GM12878 (cell line): ENCODE measurements around the gene KLHDC8A. TPM values are rescaled to one million over a fixed set of nuclear protein-coding genes. Genes with fewer than 3 reads are reported as not detected.

Experiments
- ATAC-seq: fragments of 200-7000 bp; cut with Tn5 transposase; 3 replicates; pipeline ENCODE4 v1.9.1; 2020; ENCODE audit warnings: mild to moderate bottlenecking, moderate library complexity
- BruUV-seq: library from RNA; stranded (reverse); fragments of 400-500 nt; replicated peaks from 2 replicates; lab custom pipeline; 2021; lab: Mats Ljungman, UMichigan
- CTCF ChIA-PET: fragments of 300-600 bp; sonication (Branson Sonifier 250); formaldehyde crosslinking; extraction: SDS; loops from one replicate; lab custom pipeline; 2021; ENCODE audit warnings: inconsistent platforms; lab: Yijun Ruan, JAX
- POLR2A ChIA-PET: fragments of 350-600 bp; formaldehyde crosslinking; extraction: SDS; loops from one replicate; lab custom pipeline; 2021; ENCODE audit warnings: inconsistent platforms; lab: Charles Lee
- RAD21 ChIA-PET: fragments of 300-600 bp; sonication (Branson Sonifier 250); formaldehyde crosslinking; loops from one replicate; lab custom pipeline; 2023; ENCODE audit warnings: antibody characterized with exemption; ENCODE audit not compliant: unreplicated experiment; lab: Charles Lee
- SMC1A ChIA-PET: fragments of 300-600 bp; sonication (Branson Sonifier 250); formaldehyde crosslinking; loops from one replicate; lab custom pipeline; 2023; ENCODE audit not compliant: unreplicated experiment, uncharacterized antibody; lab: Charles Lee
- DNase-seq: peaks from one replicate; pipeline ENCODE4 v3.0.0-alpha.2; 2011; ENCODE audit warnings: low read depth, low spot score
- FAIRE-seq: peaks from 3 replicates; lab custom pipeline; 2011; peaks lifted over from hg19 to GRCh38; lab: Jason Lieb, UNC
- H2AFZ ChIP-seq: 2 replicates; pipeline ENCODE4 v1.6.0; 2011; ENCODE audit warnings: low read depth, low read length, control low read depth; ENCODE audit not compliant: control insufficient read depth
- H3K27ac ChIP-seq: 2 replicates; pipeline ENCODE4 v1.5.1; 2011; ENCODE audit warnings: control low read depth; ENCODE audit not compliant: control insufficient read depth, insufficient read depth
- H3K27me3 ChIP-seq, 2 experiments: replicated peaks in 1 of 2; 2 replicates each; pipeline versions ENCODE4 v1.6.0 to v1.6.1; 2011; ENCODE audit warnings: low read length in 1 of 2; ENCODE audit not compliant: control insufficient read depth in 2 of 2, insufficient read depth in 2 of 2
- H3K36me3 ChIP-seq, 2 experiments: 2 replicates each; pipeline ENCODE4 v1.5.1; 2011; ENCODE audit warnings: low read length in 1 of 2; ENCODE audit not compliant: control insufficient read depth in 2 of 2, insufficient read depth in 2 of 2
- H3K4me1 ChIP-seq: 2 replicates; pipeline ENCODE4 v1.6.1; 2011; ENCODE audit warnings: mild to moderate bottlenecking, low read length, moderate library complexity, mixed read lengths; ENCODE audit not compliant: control insufficient read depth, insufficient read depth
- H3K4me2 ChIP-seq: 2 replicates; pipeline ENCODE4 v1.6.0; 2011; ENCODE audit warnings: control low read depth; ENCODE audit not compliant: control insufficient read depth, insufficient read depth
- H3K4me3 ChIP-seq: fragments of 200-600 bp; sonication (generic); 2 replicates; pipeline ENCODE4 v1.5.1; 2016
- H3K79me2 ChIP-seq: 2 replicates; pipeline ENCODE4 v1.6.0; 2011; ENCODE audit warnings: low read length; ENCODE audit not compliant: control insufficient read depth, insufficient read depth
- H3K9ac ChIP-seq: 2 replicates; pipeline ENCODE4 v1.8.0; 2011; ENCODE audit warnings: low read length, control low read depth, mixed read lengths; ENCODE audit not compliant: control insufficient read depth, insufficient read depth
- H3K9me3 ChIP-seq: replicated peaks from 3 replicates; pipeline ENCODE4 v1.5.1; 2011; ENCODE audit warnings: mild to moderate bottlenecking, low read length; ENCODE audit not compliant: control insufficient read depth, insufficient read depth
- H4K20me1 ChIP-seq: 2 replicates; pipeline ENCODE4 v1.6.0; 2011; ENCODE audit not compliant: control insufficient read depth, insufficient read depth
- ATF2 ChIP-seq: IDR thresholded peaks from 2 replicates; pipeline ENCODE4 v1.6.1; 2012; ENCODE audit warnings: low read length, inconsistent platforms
- GABPA ChIP-seq: IDR thresholded peaks from 2 replicates; pipeline ENCODE4 v1.6.1; 2014; ENCODE audit warnings: antibody characterized with exemption, low read depth, mild to moderate bottlenecking, inconsistent platforms
- HDAC6 ChIP-seq: fragments of 200-600 bp; sonication (generic); IDR thresholded peaks from one replicate; pipeline ENCODE4 v1.8.0; 2017; ENCODE audit warnings: antibody characterized with exemption; ENCODE audit not compliant: unreplicated experiment
- IRF5 ChIP-seq: fragments of 450-650 bp; IDR thresholded peaks from 2 replicates; pipeline ENCODE4 v1.6.1; 2017; ENCODE audit warnings: borderline replicate concordance
- NR2F1 ChIP-seq: fragments of 450-650 bp; conservative IDR thresholded peaks from 2 replicates; pipeline ENCODE4 v1.6.1; 2017; ENCODE audit warnings: mild to moderate bottlenecking
- SMAD1 ChIP-seq: fragments of 450-650 bp; IDR thresholded peaks from 2 replicates; pipeline ENCODE4 v1.6.1; 2018; ENCODE audit warnings: mild to moderate bottlenecking, low read depth; ENCODE audit not compliant: partially characterized antibody
- WGBS: methylation state at CpG from one replicate; pipeline ENCODE4 v1.1.6; 2016; ENCODE audit warnings: low lambda C conversion rate; ENCODE audit not compliant: insufficient replicate concordance, insufficient coverage; ENCODE audit errors: missing lambda C conversion rate; 5-methylcytosine and 5-hydroxymethylcytosine counted together
- in situ Hi-C: fragments of 300-500 bp; cut with MboI; formaldehyde crosslinking; loops from 9 replicates; pipeline ENCODE4 v1.14.3; 2018; ENCODE audit warnings: mixed read lengths
- intact Hi-C: fragments of 100-400 bp; cut with micrococcal nuclease; formaldehyde crosslinking; loops from one replicate; pipeline ENCODE4 v1.14.2; 2022; ENCODE audit not compliant: unreplicated experiment
- polyA plus RNA-seq, 11 experiments: library from polyadenylated mRNA; depleted of rRNA in 4 of 11; unstranded in 6 of 11; stranded (reverse) in 5 of 11; fragments of >200 nt; fragmentation: Nextera tagmentation in 4 of 11; fragmentation: Illumina TruSeq in 1 of 11; extraction: Ambion mirVana in 4 of 11; extraction: Trizol in 1 of 11; gene quantifications; 1 replicate in 1 of 11; 2 replicates in 10 of 11; pipeline versions ENCODE4 v1.2.1 to v1.2.3, GENCODE V29; 2011 to 2016; ENCODE audit warnings: inconsistent platforms in 2 of 11, missing spikeins in 2 of 11, low read depth in 1 of 11
- total RNA-seq, 4 experiments: library from RNA; depleted of rRNA in 3 of 4; stranded (reverse); fragments of >200 nt in 3 of 4; fragmentation: Illumina TruSeq in 1 of 4; extraction: Trizol in 1 of 4; gene quantifications; 2 replicates each; pipeline versions ENCODE4 v1.2.1 to v1.2.3, GENCODE V29; 2013 to 2021

Gene KLHDC8A
- total and polyA plus RNA-seq, 10 of the 15 experiments (the other 5 are each of a cell fraction or from before 2014, with no cell fraction given): not detected

GRCh38 chr1:205323794-205324193, 32.9 kb downstream of the KLHDC8A start (continued):
- TF ChIP-seq ATF2: no peak

- intact Hi-C loops (loop anchor here (2.0 kb wide), 1 partner anchor 37 kb away; no protein-coding TSS in a partner anchor), in situ Hi-C loops (loop anchor here (5.0 kb wide), 1 partner anchor 40 kb away; no protein-coding TSS in a partner anchor)
- BruUV-seq: no TSS peak
- Histone ChIP-seq H3K4me3 (no peak overlapping the region), H3K9ac (no peak overlapping the region), H3K27ac (no peak overlapping the region), H3K79me2 (no peaks in the 10 kb centered on the region), H3K4me2 (no peak overlapping the region), H3K27me3 (peaks cover 2 to 8% of the 10 kb centered on the region in 2 experiments; a peak in 3 of 4 replicates), H4K20me1 (no peaks in the 10 kb centered on the region; the same call in 1 of the 2 replicates), H2AFZ (no peak overlapping the region), H3K36me3 (no peaks in the 10 kb centered on the region), H3K9me3 (no peaks in the 10 kb centered on the region; the same call in 2 of the 3 replicates), H3K4me1 (peaks cover 13% of the 10 kb centered on the region)
- ATAC-seq (no peak; the same call in 2 of the 3 replicates), FAIRE-seq (no peak), DNase-seq (no peak)
- RAD21 ChIA-PET: interaction anchor here (0.7 to 23.9 kb wide), 10 partner anchors 8 to 366 kb away, joined by 3 to 892 read pairs (median 5); no protein-coding TSS in a partner anchor
- CTCF ChIA-PET: interaction anchor here (1.0 to 59.5 kb wide), 6 partner anchors 8 to 92 kb away, joined by 3 to 2333 read pairs (median 4); no protein-coding TSS in a partner anchor
- SMC1A ChIA-PET: interaction anchor here (0.9 to 35.1 kb wide), 5 partner anchors 10 to 163 kb away, joined by 3 to 1445 read pairs (median 4); partner anchors contain the start of gene TMCC2
- TF ChIP-seq SMAD1: no peak
- TF ChIP-seq IRF5: no peak
- TF ChIP-seq NR2F1: peak; percentile 80
- no peak for TF ChIP-seq GABPA
- TF ChIP-seq HDAC6: no peak
- POLR2A ChIA-PET: interaction anchor here (2.4 to 8.0 kb wide), 4 partner anchors 27 to 49 kb away, joined by 10 to 91 read pairs (median 56); no protein-coding TSS in a partner anchor
- WGBS: 24% methylated on average over 5 of the region's 5 CpGs
These were observed 34.8 kb downstream of the KLHDC8A start for GRCh38 chr1:205321959-205322283.
